HFFc6 (cell line): ENCODE results near the gene PTPN4. TPM values are rescaled to one million over a fixed set of nuclear protein-coding genes. Genes with fewer than 3 reads are reported as not detected.

Source experiments
- DNase-seq: peaks from one replicate; pipeline ENCODE4 v3.0.0-alpha.2; 2018
- H3K27ac Mint-ChIP-seq: 2 replicates; pipeline ENCODE4 v1.8.0; 2020; ENCODE audit warnings: mild to moderate bottlenecking, mixed read lengths
- H3K27me3 Mint-ChIP-seq: 2 replicates; pipeline ENCODE4 v1.8.0; 2021; ENCODE audit warnings: mild to moderate bottlenecking, moderate library complexity, mixed read lengths; ENCODE audit not compliant: insufficient read depth
- H3K36me3 Mint-ChIP-seq: 2 replicates; pipeline ENCODE4 v1.8.0; 2021; ENCODE audit warnings: low read depth, mixed read lengths
- H3K4me1 Mint-ChIP-seq: 2 replicates; pipeline ENCODE4 v1.8.0; 2020; ENCODE audit warnings: low read depth, mixed read lengths
- H3K4me3 Mint-ChIP-seq: 2 replicates; pipeline ENCODE4 v1.8.0; 2020; ENCODE audit warnings: mild to moderate bottlenecking, moderate library complexity, mixed read lengths
- H3K9me3 Mint-ChIP-seq: 2 replicates; pipeline ENCODE4 v1.8.0; 2020; ENCODE audit warnings: mild to moderate bottlenecking, mixed read lengths
- total RNA-seq, 6 experiments: library from RNA; stranded (reverse); fragmentation: NEBNext Ultra II Directional; extraction: Animal tissue kit (Norgen Biotek cat#: 25700); gene quantifications; 2 replicates in 1 of 6; 3 replicates in 5 of 6; pipeline ENCODE4 v1.2.3, GENCODE V29; 2021
- TF ChIP-seq, protein P1 (sequence below): fragments of 200-600 bp; sonication (generic); IDR thresholded peaks from 2 replicates; pipeline ENCODE4 v1.5.0; 2021; ENCODE audit warnings: antibody characterized with exemption, mild to moderate bottlenecking

The PTPN4 gene
- total RNA-seq, 6 experiments from 2014 or later: 12.0 to 20.3 (median 14.8) TPM

- DNase-seq: no peak
- Mint-ChIP-seq H3K4me3 (no peak overlapping the region), H3K36me3 (no peaks in the 10 kb centered on the region), H3K9me3 (no peaks in the 10 kb centered on the region), H3K4me1 (no peaks in the 10 kb centered on the region), H3K27ac (no peak overlapping the region), H3K27me3 (peaks cover 53% of the 10 kb centered on the region)
- TF ChIP-seq, protein P1, sequence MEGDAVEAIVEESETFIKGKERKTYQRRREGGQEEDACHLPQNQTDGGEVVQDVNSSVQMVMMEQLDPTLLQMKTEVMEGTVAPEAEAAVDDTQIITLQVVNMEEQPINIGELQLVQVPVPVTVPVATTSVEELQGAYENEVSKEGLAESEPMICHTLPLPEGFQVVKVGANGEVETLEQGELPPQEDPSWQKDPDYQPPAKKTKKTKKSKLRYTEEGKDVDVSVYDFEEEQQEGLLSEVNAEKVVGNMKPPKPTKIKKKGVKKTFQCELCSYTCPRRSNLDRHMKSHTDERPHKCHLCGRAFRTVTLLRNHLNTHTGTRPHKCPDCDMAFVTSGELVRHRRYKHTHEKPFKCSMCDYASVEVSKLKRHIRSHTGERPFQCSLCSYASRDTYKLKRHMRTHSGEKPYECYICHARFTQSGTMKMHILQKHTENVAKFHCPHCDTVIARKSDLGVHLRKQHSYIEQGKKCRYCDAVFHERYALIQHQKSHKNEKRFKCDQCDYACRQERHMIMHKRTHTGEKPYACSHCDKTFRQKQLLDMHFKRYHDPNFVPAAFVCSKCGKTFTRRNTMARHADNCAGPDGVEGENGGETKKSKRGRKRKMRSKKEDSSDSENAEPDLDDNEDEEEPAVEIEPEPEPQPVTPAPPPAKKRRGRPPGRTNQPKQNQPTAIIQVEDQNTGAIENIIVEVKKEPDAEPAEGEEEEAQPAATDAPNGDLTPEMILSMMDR: no peak
Observed at GRCh38 chr2:119732601-119733164, 27.0 kb upstream of the PTPN4 start.

- TF ChIP-seq, protein P1: no peak
- Mint-ChIP-seq H3K27me3 (peaks cover 63% of the 10 kb centered on the region), H3K4me3 (no peak overlapping the region), H3K9me3 (no peaks in the 10 kb centered on the region), H3K27ac (no peak overlapping the region), H3K4me1 (no peaks in the 10 kb centered on the region), H3K36me3 (no peaks in the 10 kb centered on the region)
- DNase-seq: no peak
Observed at GRCh38 chr2:119734047-119734446, 25.7 kb upstream of the PTPN4 start.

- TF ChIP-seq, protein P1: no peak
- H3K4me3 Mint-ChIP-seq: no peak overlapping the region
Observed at GRCh38 chr2:119735565-119735964, 24.2 kb upstream of the PTPN4 start.

DNA sequence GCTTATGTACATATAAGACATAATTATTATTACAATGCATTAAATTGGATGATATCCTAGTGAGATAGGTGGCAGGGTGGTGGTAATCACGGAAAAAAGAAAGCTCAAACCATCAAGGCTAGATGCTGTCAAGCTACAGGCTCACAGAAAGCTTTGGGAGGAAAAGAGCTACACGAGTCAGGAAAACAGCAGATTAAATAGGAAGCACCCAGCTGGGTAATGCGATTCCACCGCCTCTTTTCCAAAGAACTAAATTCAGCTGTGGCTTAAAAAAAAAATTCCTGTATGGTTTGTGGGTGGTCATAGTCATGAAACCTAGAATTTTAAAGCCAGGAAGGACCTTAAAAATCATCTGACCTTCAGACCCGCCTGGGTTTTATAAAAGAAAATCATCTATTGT lies 23.7 kb upstream of the PTPN4 start:
- no peak for DNase-seq
- no peaks in the 10 kb centered on the region for H3K9me3 Mint-ChIP-seq
- no peak overlapping the region for H3K4me3 Mint-ChIP-seq
- no peaks in the 10 kb centered on the region for H3K4me1 Mint-ChIP-seq
- no peaks in the 10 kb centered on the region for H3K36me3 Mint-ChIP-seq
- no peak overlapping the region for H3K27ac Mint-ChIP-seq
- TF ChIP-seq, protein P1: no peak
- H3K27me3 Mint-ChIP-seq: peaks cover 51% of the 10 kb centered on the region

More at GRCh38 chr2:119735565-119735964, 24.2 kb upstream of the PTPN4 start:
- Mint-ChIP-seq H3K36me3 (no peaks in the 10 kb centered on the region), H3K9me3 (no peaks in the 10 kb centered on the region), H3K27me3 (peaks cover 55% of the 10 kb centered on the region), H3K4me1 (no peaks in the 10 kb centered on the region), H3K27ac (no peak overlapping the region)
- DNase-seq: no peak

DNA sequence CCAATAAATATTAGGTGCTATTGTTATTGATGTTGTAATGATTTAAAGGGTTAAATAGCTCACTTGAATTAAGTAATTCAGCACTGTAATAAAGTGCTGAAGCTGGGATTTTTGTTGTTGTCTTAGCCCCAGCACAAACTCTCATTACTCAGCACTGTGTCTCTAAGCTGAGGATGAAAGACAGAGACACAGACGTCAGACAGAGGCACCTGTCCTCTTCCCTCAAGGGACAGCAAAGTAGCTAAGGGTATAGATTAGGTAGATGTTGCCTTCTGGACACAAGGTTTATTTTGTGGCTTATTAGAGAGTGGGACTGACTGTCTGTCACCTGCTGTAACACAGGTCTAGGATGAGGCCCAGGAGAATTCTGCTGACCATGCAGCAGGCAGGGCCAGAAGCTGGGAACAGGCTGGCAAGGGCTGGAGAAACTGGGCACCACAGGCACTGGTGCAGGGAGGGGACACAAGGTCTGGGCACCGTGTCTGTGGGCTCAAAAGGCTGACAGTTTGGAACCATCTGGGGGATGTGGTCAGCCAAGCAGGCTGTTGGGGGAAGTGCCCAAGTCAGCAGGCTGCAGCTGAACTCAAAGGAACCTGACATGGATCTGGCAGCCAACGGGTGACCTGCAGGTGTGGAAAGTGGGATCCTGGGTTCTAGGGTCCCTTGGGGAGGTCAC lies 20.0 kb upstream of the PTPN4 start:
- H3K27me3 Mint-ChIP-seq: peaks cover 45% of the 10 kb centered on the region
- H3K9me3 Mint-ChIP-seq: no peaks in the 10 kb centered on the region
- no peak overlapping the region for H3K27ac Mint-ChIP-seq
- no peaks in the 10 kb centered on the region for H3K36me3 Mint-ChIP-seq
- no peak for DNase-seq
- H3K4me1 Mint-ChIP-seq: peaks cover 14% of the 10 kb centered on the region
- H3K4me3 Mint-ChIP-seq: no peak overlapping the region
- TF ChIP-seq, protein P1: no peak
